GM21529 (cell line): Measurements from ENCODE around the gene CXorf66.
"Not testable (repeated sequence)": the region's sequence is repeated elsewhere in the genome, so short reads cannot be mapped to it uniquely, and the experiment has no call there.

Experiments
- ATAC-seq: cut with Tn5 transposase; IDR thresholded peaks from one replicate; pipeline ENCODE4 v1.9.1; 2021; ENCODE audit not compliant: unreplicated experiment

Gene CXorf66

DNA sequence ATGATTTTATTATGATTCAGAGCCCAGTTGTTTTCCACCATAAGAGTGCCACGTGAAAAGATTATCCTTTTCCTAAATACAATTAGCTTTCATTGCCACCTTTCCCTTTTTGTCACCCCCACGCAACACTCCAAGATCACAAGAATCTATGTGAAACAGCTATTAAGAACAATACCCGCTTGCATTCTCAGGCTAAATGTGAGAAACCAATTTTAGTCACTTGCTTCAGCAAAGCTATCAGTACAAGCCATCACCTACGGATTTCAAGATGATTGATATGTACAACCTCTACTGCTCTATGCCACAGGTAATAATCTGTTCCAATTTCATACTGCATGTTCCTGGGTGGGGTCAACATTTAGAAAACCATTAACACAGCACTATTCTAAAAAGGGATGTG is 34.9 kb downstream of the CXorf66 start:
- no peak for ATAC-seq

- no peak for ATAC-seq
These were observed 35.4 kb downstream of the CXorf66 start for GRCh38 chrX:139929876-139930275.

- ATAC-seq = no peak
These were observed 40.6 kb downstream of the CXorf66 start for GRCh38 chrX:139924696-139925095.

DNA sequence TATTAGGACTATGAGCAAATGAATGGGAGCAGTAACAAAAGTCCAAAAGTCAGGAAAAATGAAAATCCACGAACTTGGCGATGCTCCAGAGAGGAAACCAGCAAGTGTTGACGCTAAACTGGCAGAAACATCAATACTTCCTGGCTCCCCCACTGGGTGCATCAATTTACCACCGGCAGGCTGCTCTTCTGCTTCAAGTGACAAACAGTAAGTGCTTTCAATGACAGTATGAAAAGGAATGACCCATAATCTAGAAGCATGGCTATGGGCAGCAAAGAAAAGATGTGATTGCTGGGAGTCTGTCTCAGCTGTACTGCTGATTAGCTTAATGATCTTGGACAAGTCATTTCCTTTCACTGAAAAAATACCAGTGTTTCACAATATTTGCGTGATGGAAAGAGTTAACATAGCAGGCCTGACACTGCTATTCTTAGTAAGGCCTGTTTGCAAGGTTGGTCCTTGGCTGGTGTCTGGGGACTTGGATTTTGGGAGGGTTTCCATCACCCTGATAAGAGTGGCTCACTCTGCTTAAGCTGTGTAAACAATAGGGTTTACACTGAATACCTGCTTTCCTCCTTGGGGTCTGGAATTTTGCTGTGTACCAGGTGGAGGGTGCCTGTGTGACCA is 41.1 kb downstream of the CXorf66 start:
- ATAC-seq = no peak

DNA sequence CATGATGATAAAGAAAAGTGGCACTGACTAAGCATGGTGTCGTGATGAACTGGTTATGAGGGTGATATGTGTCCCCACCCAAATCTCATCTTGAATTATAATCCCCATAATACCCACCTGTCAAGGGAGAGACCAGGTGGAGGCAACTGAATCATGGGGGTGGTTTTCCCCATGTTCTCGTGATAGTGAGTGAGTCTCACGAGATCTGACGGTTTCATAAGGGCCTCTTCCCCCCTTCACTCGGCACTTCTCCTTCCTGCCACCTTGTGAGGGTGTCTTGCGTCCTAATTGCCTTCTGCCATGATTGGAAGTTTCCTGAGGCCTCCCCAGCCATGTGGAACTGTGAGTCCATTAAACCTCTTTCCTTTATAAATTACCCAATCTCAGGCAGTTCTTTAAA is 44.2 kb downstream of the CXorf66 start:
- not testable (repeated sequence) for ATAC-seq

DNA sequence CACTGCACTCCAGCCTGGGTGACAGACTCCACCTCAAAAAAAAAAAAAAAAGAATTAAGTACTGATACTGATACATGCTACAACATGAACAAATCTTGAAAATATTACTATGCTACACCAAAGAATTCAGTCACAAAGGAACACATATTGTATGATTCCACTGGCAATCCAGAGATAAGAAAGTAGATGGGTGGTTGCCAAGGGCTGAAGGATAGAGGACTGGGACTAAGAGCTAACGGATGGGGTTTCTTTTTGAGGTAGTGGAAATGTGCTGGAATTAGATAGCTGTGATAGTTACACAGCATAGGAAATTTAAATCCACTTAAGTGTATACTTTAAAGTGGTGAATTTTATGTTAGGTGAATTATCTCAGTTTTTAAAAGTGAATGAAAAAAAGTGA is 45.0 kb downstream of the CXorf66 start:
- no peak for ATAC-seq

- ATAC-seq = no peak
These were observed 50.9 kb downstream of the CXorf66 start for GRCh38 chrX:139914421-139914820.

DNA sequence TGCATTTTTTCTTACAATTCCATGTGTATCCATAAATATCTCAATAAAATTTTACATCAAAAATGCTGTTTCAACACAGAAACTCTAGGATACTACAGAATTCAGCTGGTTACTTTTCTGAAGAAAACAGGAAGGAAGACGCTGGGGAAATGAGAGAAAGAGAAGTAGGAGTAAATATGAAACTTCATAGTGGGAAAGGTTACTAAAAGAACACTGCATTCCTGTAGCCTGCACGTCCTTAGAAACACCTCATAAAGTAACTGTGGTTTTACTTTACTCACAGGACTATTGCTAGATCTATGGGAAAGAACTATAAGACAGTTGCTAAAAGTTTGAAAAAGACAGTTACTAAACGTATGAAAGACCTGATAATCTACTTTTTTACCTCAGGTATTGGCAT is 55.6 kb downstream of the CXorf66 start:
- ATAC-seq = peak; percentile 79

GRCh38 chrX:139907078-139907477 is 58.2 kb downstream of the CXorf66 start:
- no peak for ATAC-seq

- no peak for ATAC-seq
These were observed 59.6 kb downstream of the CXorf66 start for GRCh38 chrX:139905743-139906142.
